ENCODE data around the gene ADAMTS12.

Gene ADAMTS12

DNA sequence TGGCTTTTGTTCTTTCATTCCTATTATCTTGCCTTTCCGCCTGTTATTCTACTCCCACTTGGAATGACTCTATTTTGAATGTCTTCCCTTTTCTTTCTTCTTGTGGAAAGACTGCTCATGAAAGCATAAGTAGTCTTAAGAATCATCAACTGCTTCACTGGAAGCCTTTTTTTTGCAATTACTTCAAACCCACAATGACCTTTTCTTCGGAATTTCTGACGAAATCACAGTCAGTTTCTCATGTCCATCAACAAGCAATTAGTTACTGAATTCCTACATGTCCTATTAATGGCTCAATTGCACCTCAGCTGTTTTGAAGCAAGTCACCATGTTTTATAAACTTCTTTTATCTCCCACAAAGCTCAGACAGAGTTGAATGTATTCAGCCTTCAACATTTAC is 254.8 kb downstream of the ADAMTS12 start:
- no peak overlapping the region for H3K4me2 ChIP-seq (ENCODE audit: low read length)

DNA sequence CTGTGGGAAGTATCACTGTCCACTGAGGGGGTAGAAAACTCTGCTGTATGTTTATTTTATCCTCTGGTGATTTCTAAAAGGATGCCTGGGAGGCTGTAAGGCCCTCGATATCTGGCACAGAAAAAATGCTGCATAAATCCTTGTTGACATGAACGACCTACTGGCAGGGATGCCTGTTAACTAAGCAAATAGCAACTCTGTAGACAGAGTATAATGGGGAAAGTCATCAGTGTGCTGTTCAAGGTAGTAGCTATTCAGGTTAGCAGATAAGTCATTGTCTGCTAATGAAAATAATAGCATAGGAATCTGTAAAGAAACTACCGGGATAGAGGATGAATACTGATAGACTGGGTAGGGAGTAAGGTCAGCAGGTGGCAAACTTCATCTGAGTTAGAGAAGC is 256.2 kb downstream of the ADAMTS12 start:
- Histone ChIP-seq H3K27ac (no peak overlapping the region), H3K4me2 (ENCODE audit: low read length) (no peak overlapping the region), H3K36me3 (ENCODE audit: control insufficient read depth, insufficient read depth, low read length) (no peaks in the 10 kb centered on the region), H3K9me3 (ENCODE audit: control insufficient read depth, low read length) (no peaks in the 10 kb centered on the region), H3K9ac (no peak overlapping the region), H3K27me3 (ENCODE audit: control insufficient read depth, insufficient read depth, low read length) (no peaks in the 10 kb centered on the region), H3K4me3 (ENCODE audit: low read depth, low read length) (no peak overlapping the region), H2AFZ (no peak overlapping the region), H3K4me1 (no peaks in the 10 kb centered on the region), H3K79me2 (no peaks in the 10 kb centered on the region)
- TF ChIP-seq, protein P1, sequence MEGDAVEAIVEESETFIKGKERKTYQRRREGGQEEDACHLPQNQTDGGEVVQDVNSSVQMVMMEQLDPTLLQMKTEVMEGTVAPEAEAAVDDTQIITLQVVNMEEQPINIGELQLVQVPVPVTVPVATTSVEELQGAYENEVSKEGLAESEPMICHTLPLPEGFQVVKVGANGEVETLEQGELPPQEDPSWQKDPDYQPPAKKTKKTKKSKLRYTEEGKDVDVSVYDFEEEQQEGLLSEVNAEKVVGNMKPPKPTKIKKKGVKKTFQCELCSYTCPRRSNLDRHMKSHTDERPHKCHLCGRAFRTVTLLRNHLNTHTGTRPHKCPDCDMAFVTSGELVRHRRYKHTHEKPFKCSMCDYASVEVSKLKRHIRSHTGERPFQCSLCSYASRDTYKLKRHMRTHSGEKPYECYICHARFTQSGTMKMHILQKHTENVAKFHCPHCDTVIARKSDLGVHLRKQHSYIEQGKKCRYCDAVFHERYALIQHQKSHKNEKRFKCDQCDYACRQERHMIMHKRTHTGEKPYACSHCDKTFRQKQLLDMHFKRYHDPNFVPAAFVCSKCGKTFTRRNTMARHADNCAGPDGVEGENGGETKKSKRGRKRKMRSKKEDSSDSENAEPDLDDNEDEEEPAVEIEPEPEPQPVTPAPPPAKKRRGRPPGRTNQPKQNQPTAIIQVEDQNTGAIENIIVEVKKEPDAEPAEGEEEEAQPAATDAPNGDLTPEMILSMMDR (IDR thresholded peaks at IDR 0.05) = no peak

More for the DNA sequence above, 254.8 kb downstream of the ADAMTS12 start:
- H2AFZ ChIP-seq = no peak overlapping the region
- H3K4me3 ChIP-seq (ENCODE audit: low read depth, low read length) = no peak overlapping the region
- no peaks in the 10 kb centered on the region for H3K9me3 ChIP-seq (ENCODE audit: control insufficient read depth, low read length)
- H3K79me2 ChIP-seq = no peaks in the 10 kb centered on the region
- H3K9ac ChIP-seq = no peak overlapping the region
- H3K36me3 ChIP-seq (ENCODE audit: control insufficient read depth, insufficient read depth, low read length) = no peaks in the 10 kb centered on the region
- TF ChIP-seq, protein P1 (IDR thresholded peaks at IDR 0.05) = no peak
- no peak overlapping the region for H3K27ac ChIP-seq
- H3K4me1 ChIP-seq = no peaks in the 10 kb centered on the region
- no peaks in the 10 kb centered on the region for H3K27me3 ChIP-seq (ENCODE audit: control insufficient read depth, insufficient read depth, low read length)

DNA sequence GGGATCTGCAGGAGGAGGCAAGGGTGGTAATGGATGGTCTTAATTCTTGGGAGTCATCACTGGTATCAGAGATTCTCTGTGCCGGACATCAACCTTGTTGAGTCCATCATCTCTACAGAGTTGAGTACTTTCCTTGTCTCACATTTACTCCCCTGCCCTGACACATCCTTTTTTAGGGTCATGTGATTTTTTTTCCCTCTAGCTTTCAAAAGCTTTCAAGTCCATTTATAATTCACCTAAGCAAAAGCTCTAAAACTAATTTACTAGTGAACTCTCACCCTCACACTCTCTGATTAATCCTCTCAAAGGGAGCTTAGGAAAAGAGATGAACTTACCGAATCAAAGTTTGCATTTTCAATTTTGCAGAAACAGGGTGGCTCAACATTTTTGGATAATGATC is 258.1 kb downstream of the ADAMTS12 start:
- Histone ChIP-seq H3K4me3 (ENCODE audit: low read depth, low read length) (no peak overlapping the region), H2AFZ (no peak overlapping the region), H3K79me2 (no peaks in the 10 kb centered on the region), H3K4me1 (no peaks in the 10 kb centered on the region), H3K27ac (no peak overlapping the region), H3K9me3 (ENCODE audit: control insufficient read depth, low read length) (no peaks in the 10 kb centered on the region), H3K36me3 (ENCODE audit: control insufficient read depth, insufficient read depth, low read length) (no peaks in the 10 kb centered on the region), H3K27me3 (ENCODE audit: control insufficient read depth, insufficient read depth, low read length) (no peaks in the 10 kb centered on the region), H3K9ac (no peak overlapping the region), H3K4me2 (ENCODE audit: low read length) (no peak overlapping the region)
- TF ChIP-seq, protein P1 (IDR thresholded peaks at IDR 0.05) = no peak

GRCh38 chr5:33631786-33632185 is 260.0 kb downstream of the ADAMTS12 start:
- no peaks in the 10 kb centered on the region for H3K4me1 ChIP-seq
- H2AFZ ChIP-seq = no peak overlapping the region

GRCh38 chr5:33631139-33631538 is 260.7 kb downstream of the ADAMTS12 start:
- Histone ChIP-seq H2AFZ (no peak overlapping the region), H3K27ac (no peak overlapping the region), H3K9ac (no peak overlapping the region), H3K9me3 (ENCODE audit: control insufficient read depth, low read length) (no peaks in the 10 kb centered on the region), H3K4me1 (no peaks in the 10 kb centered on the region), H3K4me3 (ENCODE audit: low read depth, low read length) (no peak overlapping the region), H3K36me3 (ENCODE audit: control insufficient read depth, insufficient read depth, low read length) (no peaks in the 10 kb centered on the region), H3K4me2 (ENCODE audit: low read length) (no peak overlapping the region), H3K27me3 (ENCODE audit: control insufficient read depth, insufficient read depth, low read length) (no peaks in the 10 kb centered on the region), H3K79me2 (no peaks in the 10 kb centered on the region)
- TF ChIP-seq, protein P1 (IDR thresholded peaks at IDR 0.05) = no peak

More at GRCh38 chr5:33631786-33632185, 260.0 kb downstream of the ADAMTS12 start:
- Histone ChIP-seq H3K9me3 (ENCODE audit: control insufficient read depth, low read length) (no peaks in the 10 kb centered on the region), H3K27me3 (ENCODE audit: control insufficient read depth, insufficient read depth, low read length) (no peaks in the 10 kb centered on the region), H3K27ac (no peak overlapping the region), H3K4me3 (ENCODE audit: low read depth, low read length) (no peak overlapping the region), H3K79me2 (no peaks in the 10 kb centered on the region), H3K4me2 (ENCODE audit: low read length) (no peak overlapping the region), H3K36me3 (ENCODE audit: control insufficient read depth, insufficient read depth, low read length) (no peaks in the 10 kb centered on the region), H3K9ac (no peak overlapping the region)
- TF ChIP-seq, protein P1 (IDR thresholded peaks at IDR 0.05) = no peak
